ENCODE data around the gene ASAP3. TPM values are rescaled to one million over a fixed set of nuclear protein-coding genes. Genes with fewer than 3 reads are reported as not detected.

ASAP3 gene
- total and polyA plus RNA-seq, 4 donors = 8.3 to 25.9 (median 16.7) TPM

- H3K27ac ChIP-seq (ENCODE audit: low read depth in 1 of 2, low read length in 2 of 2) = no peak overlapping the region
- no peaks in the 10 kb centered on the region for H3K9me3 ChIP-seq (ENCODE audit: control insufficient read depth in 4 of 4, low read length in 3 of 4)
- H3K9ac ChIP-seq (ENCODE audit: low read depth in 1 of 2, low read length in 2 of 2) = no peak overlapping the region
- no peaks in the 10 kb centered on the region for H3K36me3 ChIP-seq (ENCODE audit: control insufficient read depth in 4 of 4, insufficient read depth in 3 of 4, low read depth in 1 of 4, low read length in 3 of 4)
- no peak overlapping the region for H3K4me3 ChIP-seq (ENCODE audit: low read depth in 1 of 3, low read length in 3 of 3)
- WGBS = 82% methylated on average over 3 of the region's 3 CpGs
- TF ChIP-seq GABPA (IDR thresholded peaks at IDR 0.05 in 1 of 2, conservative IDR thresholded peaks at IDR 0.05 in 1 of 2) (no peak), TAF1 (conservative IDR thresholded peaks at IDR 0.05) (no peak), YY1 (IDR thresholded peaks at IDR 0.05) (no peak), RXRA (IDR thresholded peaks at IDR 0.05) (no peak), JUND (IDR thresholded peaks at IDR 0.05) (no peak), SP1 (IDR thresholded peaks at IDR 0.05) (no peak), ATF3 (IDR thresholded peaks at IDR 0.05) (no peak), REST (IDR thresholded peaks at IDR 0.05) (no peak), NR2F2 (IDR thresholded peaks at IDR 0.05) (no peak), RAD21 (IDR thresholded peaks at IDR 0.05) (no peak), MAX (IDR thresholded peaks at IDR 0.05) (no peak), FOXA2 (IDR thresholded peaks at IDR 0.05) (no peak), HNF4G (IDR thresholded peaks at IDR 0.05) (no peak), CTCF (IDR thresholded peaks at IDR 0.05; ENCODE audit: low read depth, low read length, missing input control) (no peak), FOXA1 (IDR thresholded peaks at IDR 0.05) (no peak), ZBTB33 (IDR thresholded peaks at IDR 0.05) (no peak), HNF4A (conservative IDR thresholded peaks at IDR 0.05) (no peak)
- peaks cover 3 to 25% (median 11%) of the 10 kb centered on the region in 4 donors for H3K4me1 ChIP-seq (ENCODE audit: control insufficient read depth in 4 of 4, insufficient read depth in 4 of 4, low read length in 3 of 4)
- DNase-seq (ENCODE audit: low spot score) = no peak
- no peaks in the 10 kb centered on the region for H3K27me3 ChIP-seq (ENCODE audit: control insufficient read depth in 4 of 4, insufficient read depth in 4 of 4, low read length in 3 of 4)
Observed at GRCh38 chr1:23461050-23461449, 22.9 kb downstream of the ASAP3 start.

- Histone ChIP-seq H3K36me3 (ENCODE audit: control insufficient read depth in 4 of 4, insufficient read depth in 3 of 4, low read depth in 1 of 4, low read length in 3 of 4) (no peaks in the 10 kb centered on the region), H3K27me3 (ENCODE audit: control insufficient read depth in 4 of 4, insufficient read depth in 4 of 4, low read length in 3 of 4) (no peaks in the 10 kb centered on the region), H3K27ac (ENCODE audit: low read depth in 1 of 2, low read length in 2 of 2) (no peak overlapping the region), H3K9ac (ENCODE audit: low read depth in 1 of 2, low read length in 2 of 2) (no peak overlapping the region), H3K9me3 (ENCODE audit: control insufficient read depth in 4 of 4, low read length in 3 of 4) (no peaks in the 10 kb centered on the region), H3K4me1 (ENCODE audit: control insufficient read depth in 4 of 4, insufficient read depth in 4 of 4, low read length in 3 of 4) (peaks cover 5 to 31% (median 13%) of the 10 kb centered on the region in 4 donors), H3K4me3 (ENCODE audit: low read depth in 1 of 3, low read length in 3 of 3) (no peak overlapping the region)
- TF ChIP-seq ATF3 (IDR thresholded peaks at IDR 0.05) (no peak), TAF1 (conservative IDR thresholded peaks at IDR 0.05) (no peak), ZBTB33 (IDR thresholded peaks at IDR 0.05) (no peak), RXRA (IDR thresholded peaks at IDR 0.05) (no peak), SP1 (IDR thresholded peaks at IDR 0.05) (no peak), CTCF (IDR thresholded peaks at IDR 0.05; ENCODE audit: low read depth, low read length, missing input control) (no peak), FOXA2 (IDR thresholded peaks at IDR 0.05) (no peak), JUND (IDR thresholded peaks at IDR 0.05) (no peak), EGR1 (IDR thresholded peaks at IDR 0.05; ENCODE audit: low read depth in 2 of 2) (no peak), NR2F2 (IDR thresholded peaks at IDR 0.05) (no peak), FOXA1 (IDR thresholded peaks at IDR 0.05) (no peak), HNF4G (IDR thresholded peaks at IDR 0.05) (no peak), GABPA (IDR thresholded peaks at IDR 0.05 in 1 of 2, conservative IDR thresholded peaks at IDR 0.05 in 1 of 2) (no peak)
- 92% methylated on average over 4 of the region's 4 CpGs for WGBS
- no peak for DNase-seq (ENCODE audit: low spot score)
Observed at GRCh38 chr1:23460519-23460918, 23.5 kb downstream of the ASAP3 start.
